A673 (cell line): Measurements from ENCODE around the gene CKAP4.

Experiments
- CTCF ChIP-seq: fragments of 300-800, 200-600 bp; sonication (generic); conservative IDR thresholded peaks from 2 replicates; pipeline ENCODE4 v1.5.1; 2017; ENCODE audit warnings: low read depth, mild to moderate bottlenecking, antibody characterized with exemption, low read length, moderate library complexity, mixed read lengths
- EZH2 ChIP-seq: fragments of 200-600 bp; sonication (generic); IDR thresholded peaks from 2 replicates; pipeline ENCODE4 v1.6.1; 2017; ENCODE audit warnings: borderline replicate concordance, low read depth, mild to moderate bottlenecking, mixed read lengths, antibody characterized with exemption, low read length; ENCODE audit not compliant: poor library complexity, severe bottlenecking

- TF ChIP-seq CTCF: no peak
- TF ChIP-seq EZH2: no peak
Measured at GRCh38 chr12:106255493-106255892, 7.7 kb upstream of the CKAP4 start.
